Measurements from ENCODE around the gene SELENOF. TPM values are rescaled to one million over a fixed set of nuclear protein-coding genes. Genes with fewer than 3 reads are reported as not detected.

Gene SELENOF
- total and polyA plus RNA-seq, 3 donors from 2014 or later, result 106 to 218 (median 115) TPM

- no peak for DNase-seq
- Histone ChIP-seq H3K4me1 (no peaks in the 10 kb centered on the region), H3K4me3 (no peak overlapping the region), H3K27ac (no peak overlapping the region), H3K27me3 (no peaks in the 10 kb centered on the region), H3K9me3 (no peaks in the 10 kb centered on the region), H3K36me3 (ENCODE audit: low read depth, missing control alignments) (no peaks in the 10 kb centered on the region)
- 72 to 79% methylated on average over 2 of the region's 2 CpGs for WGBS, 2 donors
- TF ChIP-seq POLR2A (IDR thresholded peaks at IDR 0.05), result no peak
- TF ChIP-seq CTCF (IDR thresholded peaks at IDR 0.05), result no peak
- intact Hi-C loops (cut with DNase I; ENCODE audit: low total_unique reads), result no loop called here
Measured at GRCh38 chr1:86860020-86860419, 53.9 kb downstream of the SELENOF start.

- Histone ChIP-seq H3K36me3 (ENCODE audit: low read depth, missing control alignments) (no peaks in the 10 kb centered on the region), H3K9me3 (no peaks in the 10 kb centered on the region), H3K4me1 (no peaks in the 10 kb centered on the region), H3K27me3 (no peaks in the 10 kb centered on the region), H3K27ac (no peak overlapping the region), H3K4me3 (no peak overlapping the region)
- TF ChIP-seq POLR2A (IDR thresholded peaks at IDR 0.05), result no peak
- no peak for TF ChIP-seq CTCF (IDR thresholded peaks at IDR 0.05)
- 95 to 97% methylated on average over 3 of the region's 3 CpGs for WGBS, 2 donors
- intact Hi-C loops (cut with DNase I; ENCODE audit: low total_unique reads), result no loop called here
- no peak for DNase-seq
Measured at GRCh38 chr1:86858524-86859261, 55.2 kb downstream of the SELENOF start.

GRCh38 chr1:86856196-86856595 lies 57.7 kb downstream of the SELENOF start:
- Histone ChIP-seq H3K27ac (no peak overlapping the region), H3K4me3 (no peak overlapping the region), H3K4me1 (no peaks in the 10 kb centered on the region), H3K27me3 (no peaks in the 10 kb centered on the region), H3K9me3 (no peaks in the 10 kb centered on the region), H3K36me3 (ENCODE audit: low read depth, missing control alignments) (no peaks in the 10 kb centered on the region)
- no peak for TF ChIP-seq CTCF (IDR thresholded peaks at IDR 0.05)
- no peak for TF ChIP-seq POLR2A (IDR thresholded peaks at IDR 0.05)
- DNase-seq, result no peak
- whole genome bisulfite sequencing, 2 donors, result 78 to 82% methylated on average over 6 of the region's 6 CpGs
- intact Hi-C loops (cut with DNase I; ENCODE audit: low total_unique reads), result no loop called here

GRCh38 chr1:86854352-86854751 lies 59.6 kb downstream of the SELENOF start:
- Histone ChIP-seq H3K27ac (no peak overlapping the region), H3K36me3 (ENCODE audit: low read depth, missing control alignments) (no peaks in the 10 kb centered on the region), H3K4me1 (no peaks in the 10 kb centered on the region), H3K27me3 (no peaks in the 10 kb centered on the region), H3K4me3 (no peak overlapping the region), H3K9me3 (no peaks in the 10 kb centered on the region)
- no peak for DNase-seq
- WGBS, 2 donors, result 95 to 99% methylated on average over 3 of the region's 3 CpGs
- TF ChIP-seq CTCF (IDR thresholded peaks at IDR 0.05) (no peak), POLR2A (IDR thresholded peaks at IDR 0.05) (no peak)
- intact Hi-C loops (cut with DNase I; ENCODE audit: low total_unique reads), result no loop called here
